Choroid plexus epithelial cell (primary cell): ENCODE measurements around the gene CFAP58.

ENCODE experiments used
- DNase-seq: peaks from one replicate; pipeline ENCODE4 v3.0.0-alpha.2; 2010; ENCODE audit warnings: low read depth
- H3K4me3 ChIP-seq: 2 replicates; pipeline ENCODE4 v1.5.1; 2011; ENCODE audit warnings: low read depth, mild to moderate bottlenecking, control low read depth, low read length, moderate library complexity
- CTCF ChIP-seq: conservative IDR thresholded peaks from 2 replicates; pipeline ENCODE4 v1.5.1; 2011; ENCODE audit warnings: low read depth, mild to moderate bottlenecking, control low read depth, inconsistent platforms, low read length, moderate library complexity

Gene CFAP58

GRCh38 chr10:104317726-104318299 lies 35.8 kb upstream of the CFAP58 start:
- no peak for DNase-seq
- no peak for TF ChIP-seq CTCF
- H3K4me3 ChIP-seq: no peak overlapping the region

- DNase-seq: no peak
- no peak for TF ChIP-seq CTCF
- no peak overlapping the region for H3K4me3 ChIP-seq
Measured at GRCh38 chr10:104318326-104318725, 35.3 kb upstream of the CFAP58 start.

- no peak overlapping the region for H3K4me3 ChIP-seq
- peak; percentile 95 for DNase-seq
- no peak for TF ChIP-seq CTCF
Measured at GRCh38 chr10:104318810-104319741, 34.6 kb upstream of the CFAP58 start.

- peak; percentile 25 for DNase-seq
- TF ChIP-seq CTCF: no peak
- no peak overlapping the region for H3K4me3 ChIP-seq
Measured at GRCh38 chr10:104321226-104321625, 32.4 kb upstream of the CFAP58 start.

GRCh38 chr10:104321725-104322415 lies 31.8 kb upstream of the CFAP58 start:
- no peak for TF ChIP-seq CTCF
- no peak overlapping the region for H3K4me3 ChIP-seq
- DNase-seq: peak; percentile 45

- no peak overlapping the region for H3K4me3 ChIP-seq
- TF ChIP-seq CTCF: no peak
- DNase-seq: peak; percentile 8
Measured at GRCh38 chr10:104322416-104322782, 31.2 kb upstream of the CFAP58 start.
